ENCODE results near the gene VAV3. TPM values are rescaled to one million over a fixed set of nuclear protein-coding genes. Genes with fewer than 3 reads are reported as not detected.
"Not testable (repeated sequence)": the region's sequence is repeated elsewhere in the genome, so short reads cannot be mapped to it uniquely, and the experiment has no call there.

The VAV3 gene
- total RNA-seq, 4 donors from 2014 or later: 2.2 to 20.4 (median 4.0) TPM

DNA sequence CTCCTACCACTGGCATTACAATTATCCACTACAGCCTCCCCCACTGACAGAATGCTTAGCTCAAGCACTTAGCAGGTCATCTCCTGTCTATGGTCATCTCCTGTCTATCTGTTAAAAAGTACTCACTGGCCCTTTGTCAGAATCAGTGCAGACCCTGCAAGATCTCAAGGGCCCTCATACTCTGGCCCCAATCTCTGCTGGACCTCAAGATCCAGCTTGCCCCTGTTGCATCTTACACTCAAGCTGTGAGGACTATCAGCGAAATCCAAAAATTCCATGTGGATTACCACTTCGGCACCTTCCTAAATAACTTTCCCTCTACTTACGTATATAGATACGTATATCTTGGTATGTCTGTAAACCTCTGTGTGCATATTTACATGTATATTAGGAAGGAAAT, 101.6 kb downstream of the VAV3 start:
- no peaks in the 10 kb centered on the region for H3K27me3 ChIP-seq
- DNase-seq (ENCODE audit: low spot score in 2 of 2): no peak
- 90 to 91% methylated on average over 4 of the region's 4 CpGs for WGBS, 2 donors
- no peaks in the 10 kb centered on the region for H3K4me1 ChIP-seq
- TF ChIP-seq EP300 (IDR thresholded peaks at IDR 0.05) (no peak), POLR2A (IDR thresholded peaks at IDR 0.05) (no peak)
- TF ChIP-seq, protein P1, sequence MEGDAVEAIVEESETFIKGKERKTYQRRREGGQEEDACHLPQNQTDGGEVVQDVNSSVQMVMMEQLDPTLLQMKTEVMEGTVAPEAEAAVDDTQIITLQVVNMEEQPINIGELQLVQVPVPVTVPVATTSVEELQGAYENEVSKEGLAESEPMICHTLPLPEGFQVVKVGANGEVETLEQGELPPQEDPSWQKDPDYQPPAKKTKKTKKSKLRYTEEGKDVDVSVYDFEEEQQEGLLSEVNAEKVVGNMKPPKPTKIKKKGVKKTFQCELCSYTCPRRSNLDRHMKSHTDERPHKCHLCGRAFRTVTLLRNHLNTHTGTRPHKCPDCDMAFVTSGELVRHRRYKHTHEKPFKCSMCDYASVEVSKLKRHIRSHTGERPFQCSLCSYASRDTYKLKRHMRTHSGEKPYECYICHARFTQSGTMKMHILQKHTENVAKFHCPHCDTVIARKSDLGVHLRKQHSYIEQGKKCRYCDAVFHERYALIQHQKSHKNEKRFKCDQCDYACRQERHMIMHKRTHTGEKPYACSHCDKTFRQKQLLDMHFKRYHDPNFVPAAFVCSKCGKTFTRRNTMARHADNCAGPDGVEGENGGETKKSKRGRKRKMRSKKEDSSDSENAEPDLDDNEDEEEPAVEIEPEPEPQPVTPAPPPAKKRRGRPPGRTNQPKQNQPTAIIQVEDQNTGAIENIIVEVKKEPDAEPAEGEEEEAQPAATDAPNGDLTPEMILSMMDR (IDR thresholded peaks at IDR 0.05): no peak
- H3K4me3 ChIP-seq: no peak overlapping the region
- no peak overlapping the region for H3K27ac ChIP-seq
- H3K9me3 ChIP-seq: no peaks in the 10 kb centered on the region
- H3K36me3 ChIP-seq: no peaks in the 10 kb centered on the region

DNA sequence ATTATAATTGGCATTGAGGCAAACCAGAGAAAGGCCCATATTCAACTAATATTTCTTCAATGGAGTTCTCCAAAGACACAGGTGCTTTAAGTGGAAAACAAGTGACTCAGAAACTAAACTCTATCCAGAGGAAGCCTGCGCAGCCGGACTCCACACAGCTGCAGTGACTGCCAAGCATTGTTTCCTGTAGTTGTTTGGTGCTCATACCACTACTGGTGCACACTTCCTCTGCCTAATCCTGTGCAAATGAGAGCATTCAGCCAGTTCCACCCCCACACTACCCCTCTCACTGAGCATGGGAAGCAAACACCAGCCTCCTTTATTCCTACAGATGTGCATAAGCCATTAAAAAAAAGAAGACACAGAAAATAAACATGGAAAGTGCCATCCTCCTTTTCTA, 102.9 kb downstream of the VAV3 start:
- H3K9me3 ChIP-seq: no peaks in the 10 kb centered on the region
- H3K27ac ChIP-seq: no peak overlapping the region
- H3K4me3 ChIP-seq: no peak overlapping the region
- no peaks in the 10 kb centered on the region for H3K4me1 ChIP-seq
- TF ChIP-seq POLR2A (IDR thresholded peaks at IDR 0.05) (no peak), EP300 (IDR thresholded peaks at IDR 0.05) (no peak)
- TF ChIP-seq, protein P1 (IDR thresholded peaks at IDR 0.05): no peak
- no peaks in the 10 kb centered on the region for H3K27me3 ChIP-seq
- WGBS, 2 donors: 57 to 79% methylated on average over 2 of the region's 2 CpGs
- no peaks in the 10 kb centered on the region for H3K36me3 ChIP-seq
- no peak for DNase-seq (ENCODE audit: low spot score in 2 of 2)

- no peak for TF ChIP-seq POLR2A (IDR thresholded peaks at IDR 0.05)
- no peak for TF ChIP-seq EP300 (IDR thresholded peaks at IDR 0.05)
- TF ChIP-seq, protein P1 (IDR thresholded peaks at IDR 0.05): no peak
- H3K27ac ChIP-seq: no peak overlapping the region
- H3K4me3 ChIP-seq: no peak overlapping the region
- WGBS, 2 donors: 86 to 87% methylated on average over 5 of the region's 5 CpGs
- no peaks in the 10 kb centered on the region for H3K4me1 ChIP-seq
- H3K9me3 ChIP-seq: no peaks in the 10 kb centered on the region
- H3K27me3 ChIP-seq: no peaks in the 10 kb centered on the region
- no peak for DNase-seq (ENCODE audit: low spot score in 2 of 2)
- H3K36me3 ChIP-seq: no peaks in the 10 kb centered on the region
Measured at GRCh38 chr1:107858323-107858722, 106.7 kb downstream of the VAV3 start.

DNA sequence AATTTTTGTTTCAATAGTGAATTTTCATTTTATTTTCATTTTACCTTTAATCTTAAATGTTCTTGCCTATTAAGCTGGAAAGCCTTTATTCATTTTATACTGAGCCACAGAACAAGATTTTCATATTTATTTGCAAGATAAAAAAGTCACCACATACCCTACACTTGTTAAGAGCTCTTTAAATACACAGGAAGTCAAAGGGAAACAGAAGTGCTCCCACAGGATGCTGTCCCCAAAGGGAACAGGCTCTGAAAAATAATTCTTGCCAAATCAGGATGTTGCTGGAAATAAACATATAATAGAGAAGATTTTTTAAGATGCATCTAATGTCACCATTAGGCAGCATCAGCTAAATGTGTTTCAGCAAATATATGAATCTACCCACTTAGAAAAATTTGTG, 113.6 kb downstream of the VAV3 start:
- DNase-seq (ENCODE audit: low spot score in 2 of 2): no peak
- Histone ChIP-seq H3K9me3 (peaks cover 0 to 7% (median 0%) of the 10 kb centered on the region in 4 donors), H3K36me3 (no peaks in the 10 kb centered on the region), H3K4me1 (no peaks in the 10 kb centered on the region), H3K27me3 (no peaks in the 10 kb centered on the region), H3K27ac (no peak overlapping the region), H3K4me3 (no peak overlapping the region)
- no peak for TF ChIP-seq POLR2A (IDR thresholded peaks at IDR 0.05)
- TF ChIP-seq, protein P1 (IDR thresholded peaks at IDR 0.05): no peak
- no peak for TF ChIP-seq EP300 (IDR thresholded peaks at IDR 0.05)

GRCh38 chr1:107844541-107845194, 120.3 kb downstream of the VAV3 start:
- H3K27ac ChIP-seq; H3K36me3 ChIP-seq; H3K9me3 ChIP-seq; DNase-seq (ENCODE audit: low spot score in 2 of 2); H3K4me3 ChIP-seq; H3K4me1 ChIP-seq; H3K27me3 ChIP-seq: not testable (repeated sequence)
- 53% methylated on average over 5 to 6 of the region's 7 CpGs for WGBS, 2 donors

- DNase-seq (ENCODE audit: low spot score in 2 of 2): no peak
- H3K9me3 ChIP-seq: peaks cover 0 to 2% (median 0%) of the 10 kb centered on the region in 4 donors
- no peaks in the 10 kb centered on the region for H3K27me3 ChIP-seq
- WGBS, 2 donors: 64 to 69% methylated on average over 5 to 6 of the region's 6 CpGs
- peaks cover 0 to 5% (median 0%) of the 10 kb centered on the region in 4 donors for H3K4me1 ChIP-seq
- no peak overlapping the region for H3K27ac ChIP-seq
- no peaks in the 10 kb centered on the region for H3K36me3 ChIP-seq
- no peak overlapping the region for H3K4me3 ChIP-seq
- no peak for TF ChIP-seq POLR2A (IDR thresholded peaks at IDR 0.05)
- TF ChIP-seq EP300 (IDR thresholded peaks at IDR 0.05): no peak
- TF ChIP-seq, protein P1 (IDR thresholded peaks at IDR 0.05): no peak
Measured at GRCh38 chr1:107843989-107844388, 121.0 kb downstream of the VAV3 start.
